Suprapubic skin (tissue), 4 donors: Measurements from ENCODE around the gene LYPD6B.

Source experiments
- CTCF ChIP-seq, 2 donors: fragments of 200-600 bp in 1 of 2; fragments of 450-650 bp in 1 of 2; sonication (generic) in 1 of 2; IDR thresholded peaks; one replicate each; pipeline ENCODE4 v1.5.1; 2016 to 2019; ENCODE audit warnings: antibody characterized with exemption in 2 of 2, mild to moderate bottlenecking in 1 of 2, moderate library complexity in 1 of 2
- POLR2A ChIP-seq, 2 donors: fragments of 450-650 bp; IDR thresholded peaks; one replicate each; pipeline ENCODE4 v1.6.1; 2017; ENCODE audit warnings: antibody characterized with exemption in 2 of 2, mild to moderate bottlenecking in 2 of 2, moderate library complexity in 2 of 2
- POLR2AphosphoS5 ChIP-seq, 3 donors: sonication (generic); formaldehyde crosslinking; IDR thresholded peaks; one replicate each; pipeline ENCODE4 v1.6.1; 2017; ENCODE audit warnings: antibody characterized with exemption in 3 of 3

- no peak for TF ChIP-seq POLR2AphosphoS5 (IDR thresholded peaks at IDR 0.05)
- TF ChIP-seq CTCF (IDR thresholded peaks at IDR 0.05): no peak
- no peak for TF ChIP-seq POLR2A (IDR thresholded peaks at IDR 0.05)
Observed at GRCh38 chr2:149119368-149119767, 80.9 kb downstream of the LYPD6B start.
